ENCODE data around the gene APOA4. TPM values are rescaled to one million over a fixed set of nuclear protein-coding genes. Genes with fewer than 3 reads are reported as not detected.

APOA4 gene
- total and polyA plus RNA-seq, 2 donors (not counting 3 experiments of a cell fraction or from before 2014, with no cell fraction given), result not detected

GRCh38 chr11:116782728-116783127 lies 40.4 kb downstream of the APOA4 start:
- no peak overlapping the region for H3K4me2 ChIP-seq (ENCODE audit: insufficient read depth, low read length)
- intact Hi-C loops (cut with micrococcal nuclease), result no loop called here
- DNase-seq (ENCODE audit: low read depth, low spot score) (no peak), FAIRE-seq (no peak)
- no peak overlapping the region for H3K27ac ChIP-seq (ENCODE audit: insufficient read depth, low read depth, low read length)
- H3K9me3 ChIP-seq (replicated peaks; ENCODE audit: control insufficient read depth, insufficient read depth, low read length), result no peaks in the 10 kb centered on the region
- POLR2A ChIA-PET, result no interaction called here
- H3K79me2 ChIP-seq (ENCODE audit: control insufficient read depth, insufficient read depth, low read length), result peaks cover 15% of the 10 kb centered on the region
- H2AFZ ChIP-seq (ENCODE audit: low read depth, low read length), result no peak overlapping the region
- no TSS peak for BruUV-seq (replicated peaks)
- no peak overlapping the region for H3K9ac ChIP-seq (replicated peaks; ENCODE audit: extremely low read depth, insufficient read depth, low read length)
- dilution Hi-C loops (cut with MboI; ENCODE audit: extremely low pct_ligation_motif_present, low sequenced_read_pairs), result no loop called here
- no peaks in the 10 kb centered on the region for H3K9me1 ChIP-seq (replicated peaks; ENCODE audit: control insufficient read depth, extremely low read depth, insufficient read depth, low read length)
- H3K4me1 ChIP-seq (ENCODE audit: control insufficient read depth, extremely low read depth, insufficient read depth, low read length), result peaks cover 7% of the 10 kb centered on the region
- H3K36me3 ChIP-seq (ENCODE audit: control insufficient read depth in 2 of 2, extremely low read depth in 1 of 2, insufficient read depth in 2 of 2, low read length in 2 of 2), result peaks cover 35 to 43% of the 10 kb centered on the region in 2 experiments
- TF ChIP-seq FOS (IDR thresholded peaks at IDR 0.05; ENCODE audit: borderline replicate concordance, insufficient read depth, low read length), result no peak
- no peak for TF ChIP-seq GATA2 (IDR thresholded peaks at IDR 0.05; ENCODE audit: insufficient read depth, insufficient read length, low read depth, low read length)
- TF ChIP-seq EZH2 (IDR thresholded peaks at IDR 0.05; ENCODE audit: borderline replicate concordance, low read depth, low read length, severe bottlenecking), result no peak
- no peak for TF ChIP-seq JUN (IDR thresholded peaks at IDR 0.05; ENCODE audit: borderline replicate concordance, insufficient read depth, insufficient read length, low read depth)
- TF ChIP-seq CTCF (IDR thresholded peaks at IDR 0.05; ENCODE audit: extremely low read depth in 1 of 2, insufficient read depth in 1 of 2, low read depth in 1 of 2, low read length in 2 of 2), result no peak
- no peaks in the 10 kb centered on the region for H3K27me3 ChIP-seq (ENCODE audit: control insufficient read depth in 2 of 2, insufficient read depth in 2 of 2, low read length in 2 of 2)
- CTCF ChIA-PET, result interaction anchor here (0.7 to 1.3 kb wide), 2 partner anchors 8 to 53 kb away, joined by 4 to 10 read pairs; partner anchors contain the start of gene APOA5
- no peaks in the 10 kb centered on the region for H4K20me1 ChIP-seq (replicated peaks; ENCODE audit: control insufficient read depth, extremely low read depth, insufficient read depth, low read length)
- H3K4me3 ChIP-seq (replicated peaks in 1 of 3; ENCODE audit: insufficient read depth in 1 of 3, low read depth in 1 of 3, low read length in 3 of 3), result no peak overlapping the region

GRCh38 chr11:116778556-116778955 lies 44.5 kb downstream of the APOA4 start:
- peaks cover 24 to 30% of the 10 kb centered on the region in 2 experiments for H3K36me3 ChIP-seq (ENCODE audit: control insufficient read depth in 2 of 2, extremely low read depth in 1 of 2, insufficient read depth in 2 of 2, low read length in 2 of 2)
- H3K9me3 ChIP-seq (replicated peaks; ENCODE audit: control insufficient read depth, insufficient read depth, low read length), result no peaks in the 10 kb centered on the region
- H3K4me3 ChIP-seq (replicated peaks in 1 of 3; ENCODE audit: insufficient read depth in 1 of 3, low read depth in 1 of 3, low read length in 3 of 3), result no peak overlapping the region
- POLR2A ChIA-PET, result no interaction called here
- FAIRE-seq (no peak), DNase-seq (ENCODE audit: low read depth, low spot score) (no peak)
- no peak overlapping the region for H3K27ac ChIP-seq (ENCODE audit: insufficient read depth, low read depth, low read length)
- H3K9ac ChIP-seq (replicated peaks; ENCODE audit: extremely low read depth, insufficient read depth, low read length), result no peak overlapping the region
- no peaks in the 10 kb centered on the region for H3K79me2 ChIP-seq (ENCODE audit: control insufficient read depth, insufficient read depth, low read length)
- no peaks in the 10 kb centered on the region for H3K4me1 ChIP-seq (ENCODE audit: control insufficient read depth, extremely low read depth, insufficient read depth, low read length)
- no TSS peak for BruUV-seq (replicated peaks)
- H2AFZ ChIP-seq (ENCODE audit: low read depth, low read length), result no peak overlapping the region
- H3K4me2 ChIP-seq (ENCODE audit: insufficient read depth, low read length), result no peak overlapping the region
- intact Hi-C loops (cut with micrococcal nuclease) (no loop called here), dilution Hi-C loops (cut with MboI; ENCODE audit: extremely low pct_ligation_motif_present, low sequenced_read_pairs) (no loop called here)
- H3K27me3 ChIP-seq (ENCODE audit: control insufficient read depth in 2 of 2, insufficient read depth in 2 of 2, low read length in 2 of 2), result no peaks in the 10 kb centered on the region
- H4K20me1 ChIP-seq (replicated peaks; ENCODE audit: control insufficient read depth, extremely low read depth, insufficient read depth, low read length), result no peaks in the 10 kb centered on the region
- H3K9me1 ChIP-seq (replicated peaks; ENCODE audit: control insufficient read depth, extremely low read depth, insufficient read depth, low read length), result no peaks in the 10 kb centered on the region
- CTCF ChIA-PET, result no interaction called here
- TF ChIP-seq MAX (IDR thresholded peaks at IDR 0.05; ENCODE audit: insufficient read depth, insufficient read length), result no peak
- TF ChIP-seq FOS (IDR thresholded peaks at IDR 0.05; ENCODE audit: borderline replicate concordance, insufficient read depth, low read length), result no peak
- TF ChIP-seq MYC (IDR thresholded peaks at IDR 0.05; ENCODE audit: low read depth, low read length), result no peak
- TF ChIP-seq JUN (IDR thresholded peaks at IDR 0.05; ENCODE audit: borderline replicate concordance, insufficient read depth, insufficient read length, low read depth), result no peak
- no peak for TF ChIP-seq POLR2A (IDR thresholded peaks at IDR 0.05; ENCODE audit: low read depth, low read length)
